Gastroesophageal sphincter (tissue), 2 donors: ENCODE data around the gene CCT3.

Experiments
- EP300 ChIP-seq: sonication (generic); formaldehyde crosslinking; IDR thresholded peaks from one replicate; pipeline ENCODE4 v1.6.1; 2017; ENCODE audit warnings: antibody characterized with exemption, mild to moderate bottlenecking
- POLR2AphosphoS5 ChIP-seq: sonication (generic); formaldehyde crosslinking; IDR thresholded peaks from one replicate; pipeline ENCODE4 v1.6.1; 2017; ENCODE audit warnings: antibody characterized with exemption

GRCh38 chr1:156386949-156387869 is 49.1 kb upstream of the CCT3 start:
- TF ChIP-seq EP300: no peak
- TF ChIP-seq POLR2AphosphoS5: no peak
